HG03159 (cell line): Measurements from ENCODE around the gene NT5C3B.
A peak's percentile ranks its signal among the peaks of the same experiment; 100 is the strongest.

Experiments used
- ATAC-seq: cut with Tn5 transposase; IDR thresholded peaks from one replicate; pipeline ENCODE4 v1.9.1; 2021; ENCODE audit warnings: mild to moderate bottlenecking, moderate library complexity; ENCODE audit not compliant: unreplicated experiment

Gene NT5C3B

DNA sequence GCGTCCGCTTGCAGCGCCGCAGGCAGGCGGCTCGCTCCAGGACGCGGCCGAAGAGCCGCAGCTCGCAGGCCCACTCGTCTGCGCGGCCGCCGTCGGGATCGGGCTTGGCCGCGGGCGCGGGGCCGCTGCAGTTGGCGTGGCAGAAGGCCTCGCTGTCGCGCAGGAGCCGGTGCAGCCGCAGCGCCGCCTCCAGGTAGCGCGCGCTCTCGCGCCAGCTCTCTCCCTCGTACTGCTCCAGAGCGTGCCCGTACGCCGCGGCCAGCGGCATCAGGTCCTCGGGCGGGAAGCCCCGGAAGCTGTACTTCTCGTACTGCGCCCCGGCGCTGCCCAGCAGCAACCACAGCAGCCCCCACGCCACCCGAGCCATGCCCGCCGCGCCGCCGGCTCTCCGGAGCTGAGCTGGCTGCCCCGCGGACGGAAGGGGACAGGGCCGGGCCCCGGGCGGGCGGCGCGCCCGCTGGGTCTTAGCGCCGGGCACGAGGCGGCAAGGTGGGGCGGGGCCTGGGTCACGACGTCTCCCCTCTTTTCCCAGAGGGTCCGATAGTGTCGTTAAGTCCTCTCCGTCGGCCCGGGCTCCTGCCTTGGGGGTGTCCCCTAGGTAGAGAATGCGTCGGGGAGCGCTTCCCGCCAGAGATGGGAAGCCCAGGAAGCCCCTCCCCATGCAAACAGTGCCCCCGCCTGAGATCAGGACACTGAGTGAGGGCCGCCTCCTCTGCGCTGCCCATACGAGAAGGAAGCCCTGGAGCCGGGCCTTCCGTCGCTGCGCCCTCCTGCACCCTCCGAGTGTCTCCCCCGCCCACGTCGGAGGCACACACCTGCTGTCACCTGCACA lies 24.3 kb downstream of the NT5C3B start, which contains the start of gene P3H4:
P3H4 (minus strand) TSS at position 401 of the 832 bp plus-strand sequence; CDS start at position 367, 34 bp downstream.
- ATAC-seq: peak; percentile 58

GRCh38 chr17:41810659-41811548 lies 25.1 kb downstream of the NT5C3B start:
- ATAC-seq: no peak

DNA sequence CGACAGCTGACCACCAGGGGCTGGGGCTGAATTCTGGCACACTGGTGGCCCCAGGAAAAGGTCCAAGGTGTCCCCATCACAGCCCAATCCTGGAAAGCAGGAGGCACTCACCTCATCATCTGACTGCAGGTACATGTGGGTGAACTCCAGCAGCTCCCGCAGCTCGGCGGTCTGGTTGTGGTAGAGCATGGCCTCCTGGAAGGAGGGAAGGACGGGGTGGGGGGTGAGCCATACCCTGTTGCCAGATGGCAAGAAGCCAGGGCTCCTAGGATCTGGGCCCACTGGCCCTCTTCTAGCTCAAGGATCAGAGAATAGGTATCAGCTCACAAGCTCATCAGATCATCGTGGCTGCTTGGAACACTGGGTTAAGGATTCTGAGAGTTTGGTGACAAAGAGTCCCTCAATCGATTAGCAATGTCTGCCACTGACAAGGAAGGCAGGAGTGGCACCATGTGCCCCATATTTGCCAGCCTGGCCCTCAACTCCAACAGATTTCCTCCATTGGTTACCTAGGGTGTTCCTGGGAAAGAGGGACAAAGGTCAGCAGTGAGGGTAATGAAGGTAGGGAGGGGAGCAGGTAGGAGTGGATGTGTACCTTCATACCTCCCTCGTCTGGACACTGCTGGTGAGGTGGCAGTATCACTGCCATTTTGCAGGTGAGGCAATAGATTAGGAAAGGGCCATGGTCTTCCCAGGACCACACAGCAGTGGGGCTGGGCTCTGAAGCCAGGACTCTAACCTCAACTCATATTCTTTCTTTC lies 29.2 kb downstream of the NT5C3B start:
- no peak for ATAC-seq

DNA sequence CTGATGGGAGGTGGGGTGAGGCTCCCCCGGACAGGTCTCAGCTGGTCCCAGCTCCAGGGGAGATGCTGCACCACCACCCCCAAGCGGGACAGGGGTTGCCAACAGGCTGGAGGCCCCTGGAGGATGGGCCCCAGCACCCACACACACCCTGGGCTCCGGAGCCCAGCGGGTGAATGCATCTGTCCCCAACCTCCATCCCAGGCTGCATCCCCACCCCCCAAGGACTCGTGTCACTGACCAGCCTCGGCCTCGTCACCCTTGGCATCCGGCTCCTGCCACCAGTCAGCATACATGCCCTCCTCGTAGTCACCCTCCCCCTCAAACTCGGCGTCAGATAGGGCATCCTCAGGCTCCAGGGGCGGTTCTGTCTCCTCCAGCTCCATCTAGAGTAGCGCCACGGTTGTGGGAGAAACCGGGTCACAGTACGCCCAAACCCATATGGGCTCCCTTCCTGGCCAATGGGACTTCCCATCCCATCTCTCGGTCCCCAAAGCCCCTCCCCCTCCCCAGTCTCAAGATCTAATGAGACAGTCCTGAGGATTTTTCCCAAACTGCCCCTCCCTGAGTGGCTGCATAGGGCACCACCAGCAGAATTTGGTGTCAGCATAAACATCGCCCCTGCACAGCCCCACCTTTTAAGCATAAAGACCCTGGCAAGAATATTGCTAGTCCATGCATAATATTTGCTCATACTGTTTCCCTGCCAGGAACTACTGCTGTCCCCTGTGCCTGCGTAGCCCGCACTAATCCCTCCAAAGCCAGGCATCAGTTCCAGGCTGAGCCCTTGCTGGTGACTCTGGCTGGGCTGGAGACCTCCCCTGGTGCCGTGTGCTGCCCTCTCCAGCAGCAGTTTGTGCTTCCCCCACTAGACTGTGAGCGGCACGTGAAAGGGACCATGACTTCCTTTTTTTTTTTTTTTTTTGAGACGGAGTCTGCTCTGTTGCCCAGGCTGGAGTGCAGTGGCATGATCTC lies 32.7 kb downstream of the NT5C3B start:
- no peak for ATAC-seq

DNA sequence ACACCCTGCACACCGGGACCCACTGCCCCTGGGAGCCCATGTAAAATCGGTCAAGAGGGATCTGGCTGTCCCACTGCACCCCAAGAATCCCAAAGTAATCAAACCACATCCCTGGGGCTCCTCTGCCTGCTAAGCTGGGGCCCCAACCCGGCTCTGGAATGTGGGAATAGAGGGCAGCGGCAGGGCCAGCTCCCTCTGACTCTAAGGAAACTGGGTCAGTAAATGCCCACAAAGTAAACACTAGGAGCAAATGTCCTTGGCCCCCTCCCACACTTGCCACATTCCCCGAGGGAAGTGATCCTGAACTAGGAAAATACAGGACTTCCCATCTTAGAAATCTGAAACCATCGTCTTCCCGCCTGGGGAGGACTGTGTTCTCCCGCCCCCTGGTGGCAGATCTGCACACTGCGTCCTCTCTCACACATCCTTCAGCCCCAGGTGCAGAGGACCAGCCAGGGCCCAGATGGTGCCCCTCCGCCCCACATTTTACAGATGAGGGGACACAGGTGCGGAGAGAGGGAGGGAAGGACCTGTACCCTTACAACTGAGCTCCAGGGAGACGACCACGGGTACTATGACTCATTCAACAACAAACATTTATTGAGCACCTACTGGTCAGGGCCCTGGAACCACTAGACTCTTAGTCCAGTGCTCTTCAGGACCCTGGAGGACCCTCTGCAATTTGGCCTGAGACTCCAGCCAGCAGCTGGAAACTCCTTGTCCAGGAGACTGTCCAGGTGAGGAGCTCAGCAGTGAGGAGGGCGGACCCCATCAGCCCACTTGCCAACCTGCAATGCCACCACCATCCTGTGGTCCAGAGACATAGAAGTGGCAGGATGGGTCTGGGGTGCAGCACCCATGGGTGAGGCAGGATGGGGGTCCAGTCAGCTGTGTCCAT lies 34.4 kb downstream of the NT5C3B start:
- ATAC-seq: peak; percentile 58

GRCh38 chr17:41800601-41801373 lies 35.2 kb downstream of the NT5C3B start:
- ATAC-seq: no peak

GRCh38 chr17:41799366-41799765 lies 36.7 kb downstream of the NT5C3B start:
- ATAC-seq: no peak

GRCh38 chr17:41797377-41797776 lies 38.7 kb downstream of the NT5C3B start:
- no peak for ATAC-seq

- ATAC-seq: no peak
These were observed 39.7 kb downstream of the NT5C3B start for GRCh38 chr17:41796121-41796895.

- ATAC-seq: no peak
These were observed 41.5 kb downstream of the NT5C3B start for GRCh38 chr17:41794540-41794975.

DNA sequence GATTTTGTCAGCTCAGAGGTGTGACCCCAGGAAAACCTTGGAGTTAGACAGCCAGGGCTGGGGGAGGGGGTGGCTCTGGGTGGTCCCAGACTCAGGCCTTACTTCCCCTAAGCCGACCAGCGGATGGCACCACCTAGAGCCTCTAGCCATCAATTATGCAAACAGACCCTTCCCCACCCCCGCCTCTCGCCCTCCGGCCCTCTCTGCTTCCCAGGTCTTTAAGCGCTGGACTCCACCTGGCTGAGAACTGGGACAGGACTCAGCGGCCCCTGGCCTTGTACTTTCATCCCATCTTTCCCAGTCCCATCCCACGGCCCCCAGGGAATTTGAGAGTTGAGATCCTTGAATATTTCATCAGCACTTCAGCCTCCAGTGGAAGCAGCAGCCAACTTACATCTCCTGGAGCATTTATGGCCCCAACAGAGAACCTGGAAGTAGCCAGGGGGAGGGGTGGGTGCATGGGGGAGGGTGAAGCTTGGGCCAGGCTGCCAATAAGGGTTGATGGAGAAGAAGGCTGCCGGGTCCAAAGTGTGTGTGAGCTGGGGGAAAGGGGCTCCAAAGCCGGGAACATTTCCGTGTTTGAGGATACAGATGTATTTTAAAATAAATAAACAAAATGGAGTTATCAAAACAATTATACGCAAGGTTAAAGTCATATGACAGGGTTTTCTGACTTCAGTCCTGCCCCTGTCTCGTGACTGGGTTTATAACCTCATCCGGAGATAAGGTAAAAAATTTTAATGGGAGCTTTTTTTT lies 42.1 kb downstream of the NT5C3B start:
- ATAC-seq: no peak

- no peak for ATAC-seq
These were observed 42.9 kb downstream of the NT5C3B start for GRCh38 chr17:41792845-41793783.

DNA sequence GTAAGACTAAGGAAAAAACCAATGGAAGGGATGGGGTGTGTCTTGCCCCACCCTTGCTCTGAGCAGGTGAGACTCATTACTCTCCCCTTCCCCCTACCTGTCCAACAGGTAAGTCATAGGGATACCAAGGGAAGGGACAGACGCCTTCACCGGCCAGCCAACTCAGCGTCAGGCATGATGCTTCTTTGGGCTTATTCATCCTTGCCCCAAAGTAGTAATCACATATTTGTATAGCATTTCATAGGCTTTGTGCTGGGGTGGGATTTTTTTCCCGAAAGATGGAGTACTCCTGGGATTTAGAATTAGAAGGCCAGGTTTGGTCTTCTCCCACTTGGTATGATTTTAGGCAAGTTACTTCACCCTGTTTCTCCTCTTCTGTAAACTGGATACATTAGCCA lies 49.0 kb downstream of the NT5C3B start:
- no peak for ATAC-seq

DNA sequence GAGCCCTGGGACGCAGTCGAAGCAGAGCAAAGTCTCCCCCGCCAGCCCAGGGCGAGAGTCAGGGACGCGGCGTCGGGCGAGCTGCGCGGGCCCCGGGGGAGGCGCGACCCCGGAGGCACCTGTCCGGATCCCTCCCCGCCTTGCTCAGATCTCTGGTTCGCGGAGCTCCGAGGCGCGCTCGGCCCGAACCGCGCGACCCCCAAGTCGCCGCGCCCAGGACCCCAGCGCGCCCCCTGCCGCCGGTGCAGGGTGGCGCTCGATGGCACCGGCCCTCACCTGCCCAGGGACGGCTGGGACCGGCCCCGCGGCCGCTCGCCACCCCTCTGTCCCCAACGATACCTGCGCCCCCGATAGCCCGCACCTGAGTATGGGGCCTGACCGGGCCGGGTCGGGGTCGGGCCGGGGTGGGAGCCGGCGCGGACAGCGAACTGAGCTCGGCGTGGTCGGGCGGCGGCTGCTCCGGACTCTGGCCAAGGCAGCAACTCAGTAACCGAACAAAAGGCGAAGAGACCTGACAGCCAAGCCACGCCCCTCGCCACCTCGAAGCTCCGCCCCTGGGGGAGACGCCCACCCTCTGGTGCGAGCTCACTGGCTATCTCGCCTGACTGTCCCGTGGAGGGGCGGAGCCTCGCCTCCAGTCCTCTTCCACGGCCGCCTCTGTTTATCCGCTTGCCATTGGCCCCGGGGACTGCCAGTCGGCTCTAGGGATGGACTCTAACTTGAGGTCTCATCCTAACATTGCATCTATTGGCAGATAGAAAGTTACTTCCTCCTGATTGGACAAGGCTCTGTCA lies 49.6 kb downstream of the NT5C3B start, which contains the start of gene JUP:
JUP (minus strand) TSS at position 485 of the 794 bp plus-strand sequence. CDS start 14,857 bp downstream, outside the sequence.
- ATAC-seq: peak; percentile 71

- no peak for ATAC-seq
These were observed 50.2 kb downstream of the NT5C3B start for GRCh38 chr17:41785859-41786226.
